GM12801 (cell line): ENCODE results near the gene APBA2.

Experiments
- CTCF ChIP-seq: IDR thresholded peaks from one replicate; pipeline ENCODE4 v1.5.1; 2011; ENCODE audit warnings: control low read depth; ENCODE audit not compliant: insufficient read length; ENCODE audit errors: extremely low read depth

The APBA2 gene

GRCh38 chr15:29150515-29151483 is 265.0 kb downstream of the APBA2 start:
- TF ChIP-seq CTCF, result no peak

GRCh38 chr15:29151484-29151857 is 265.7 kb downstream of the APBA2 start:
- no peak for TF ChIP-seq CTCF

GRCh38 chr15:29156521-29156920 is 270.7 kb downstream of the APBA2 start:
- no peak for TF ChIP-seq CTCF

GRCh38 chr15:29159771-29160455 is 274.1 kb downstream of the APBA2 start:
- TF ChIP-seq CTCF, result no peak

- no peak for TF ChIP-seq CTCF
These were observed 276.6 kb downstream of the APBA2 start for GRCh38 chr15:29162411-29162810.
